ENCODE results near the gene SLIT1.

DNA sequence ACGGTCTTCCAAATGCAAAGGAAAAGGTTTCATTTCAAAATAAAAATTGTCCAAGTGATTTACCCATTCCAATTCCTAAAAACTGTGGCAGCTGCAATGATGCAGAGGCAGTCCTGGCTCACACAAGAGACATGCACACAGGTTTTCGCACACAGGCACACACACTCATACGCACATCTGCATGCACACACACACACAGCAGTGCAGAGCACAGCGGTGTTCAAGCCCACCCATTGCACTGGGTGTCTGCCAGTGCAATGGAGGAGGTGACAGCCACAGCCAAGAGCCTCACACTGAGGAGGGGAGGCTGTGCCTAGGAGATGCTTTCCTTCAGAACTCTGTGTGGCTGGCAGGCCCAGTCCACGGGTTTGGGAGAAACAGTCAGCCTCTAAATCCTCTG, 123.7 kb downstream of the SLIT1 start:
- TF ChIP-seq, protein P1, sequence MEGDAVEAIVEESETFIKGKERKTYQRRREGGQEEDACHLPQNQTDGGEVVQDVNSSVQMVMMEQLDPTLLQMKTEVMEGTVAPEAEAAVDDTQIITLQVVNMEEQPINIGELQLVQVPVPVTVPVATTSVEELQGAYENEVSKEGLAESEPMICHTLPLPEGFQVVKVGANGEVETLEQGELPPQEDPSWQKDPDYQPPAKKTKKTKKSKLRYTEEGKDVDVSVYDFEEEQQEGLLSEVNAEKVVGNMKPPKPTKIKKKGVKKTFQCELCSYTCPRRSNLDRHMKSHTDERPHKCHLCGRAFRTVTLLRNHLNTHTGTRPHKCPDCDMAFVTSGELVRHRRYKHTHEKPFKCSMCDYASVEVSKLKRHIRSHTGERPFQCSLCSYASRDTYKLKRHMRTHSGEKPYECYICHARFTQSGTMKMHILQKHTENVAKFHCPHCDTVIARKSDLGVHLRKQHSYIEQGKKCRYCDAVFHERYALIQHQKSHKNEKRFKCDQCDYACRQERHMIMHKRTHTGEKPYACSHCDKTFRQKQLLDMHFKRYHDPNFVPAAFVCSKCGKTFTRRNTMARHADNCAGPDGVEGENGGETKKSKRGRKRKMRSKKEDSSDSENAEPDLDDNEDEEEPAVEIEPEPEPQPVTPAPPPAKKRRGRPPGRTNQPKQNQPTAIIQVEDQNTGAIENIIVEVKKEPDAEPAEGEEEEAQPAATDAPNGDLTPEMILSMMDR (IDR thresholded peaks at IDR 0.05), result no peak
- TF ChIP-seq POLR2A (IDR thresholded peaks at IDR 0.05), result no peak

Measured in body of pancreas (tissue), 4 donors.